HG03280 (cell line): ENCODE data around the gene TSPAN14.
A peak's percentile ranks its signal among the peaks of the same experiment; 100 is the strongest.
"Not testable (repeated sequence)": the region's sequence is repeated elsewhere in the genome, so short reads cannot be mapped to it uniquely, and the experiment has no call there.

Experiments
- ATAC-seq: cut with Tn5 transposase; IDR thresholded peaks from one replicate; pipeline ENCODE4 v1.9.1; 2021; ENCODE audit warnings: mild to moderate bottlenecking, moderate library complexity; ENCODE audit not compliant: unreplicated experiment

The TSPAN14 gene

DNA sequence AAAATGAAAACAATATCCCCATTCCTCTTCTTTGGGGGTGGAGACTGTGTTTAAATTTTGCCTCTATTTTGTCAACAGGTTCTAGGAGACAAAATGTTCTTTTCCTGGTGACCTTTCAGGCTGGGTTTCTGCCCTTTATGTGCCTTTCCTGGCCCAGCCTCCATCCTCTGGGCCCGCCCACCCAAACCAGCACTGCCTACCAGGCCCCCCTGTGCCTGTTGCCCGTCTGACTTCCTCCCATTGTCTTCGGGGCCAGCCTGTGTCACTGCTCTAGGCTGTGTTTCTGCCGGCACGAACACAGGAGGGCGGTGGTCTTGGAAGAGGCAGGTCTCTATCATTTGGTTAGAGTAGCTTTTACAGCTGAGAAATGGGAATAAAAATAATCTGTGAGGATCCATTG is 13.9 kb downstream of the TSPAN14 start:
- no peak for ATAC-seq

DNA sequence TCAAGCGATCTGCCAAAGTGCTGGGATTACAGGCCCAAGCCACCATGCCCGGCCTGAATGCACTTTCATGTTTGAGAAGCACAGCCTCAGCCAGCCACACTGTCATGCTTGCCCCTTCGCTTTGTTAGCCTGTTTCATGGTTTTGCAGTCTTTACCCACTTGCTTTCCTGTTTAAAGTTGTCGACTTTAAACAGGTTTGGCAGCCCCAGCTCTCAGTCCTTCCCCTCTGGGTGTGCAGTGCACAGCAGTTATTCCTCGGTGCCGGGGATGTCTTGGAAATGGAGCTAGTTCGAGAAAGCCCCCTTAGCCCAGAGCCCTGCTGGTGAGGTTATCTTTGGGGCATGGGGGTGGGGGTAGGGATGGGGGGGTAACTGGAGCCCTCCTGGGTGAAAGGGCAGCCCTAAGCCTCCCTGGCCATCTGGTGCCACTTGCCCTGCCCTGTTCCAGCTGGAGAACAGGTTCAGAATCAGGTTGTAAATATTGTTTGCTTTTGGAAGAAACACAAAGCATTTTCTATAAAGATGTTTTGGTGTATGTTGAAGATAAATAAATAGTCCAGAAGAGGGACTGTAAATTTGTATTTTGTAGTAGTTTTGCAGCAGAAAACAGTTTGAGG is 14.8 kb downstream of the TSPAN14 start:
- no peak for ATAC-seq

DNA sequence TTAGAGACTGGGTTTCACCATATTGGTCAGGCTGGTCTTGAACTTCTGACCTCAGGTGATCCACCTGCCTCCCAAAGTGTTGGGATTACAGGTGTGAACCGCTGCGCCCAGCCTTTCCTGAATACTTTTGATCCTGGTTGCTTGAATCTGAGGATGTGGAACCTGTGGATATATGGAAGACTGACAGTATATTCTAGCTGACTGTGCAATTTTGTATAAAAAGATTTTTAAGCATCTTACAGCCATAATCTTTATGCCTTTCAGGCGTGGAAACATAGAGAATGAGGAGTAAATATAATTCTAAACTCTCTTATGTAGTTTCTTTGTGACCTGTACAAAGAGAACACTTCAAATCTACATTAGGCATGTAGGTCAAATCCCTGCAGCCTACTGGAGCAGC is 16.2 kb downstream of the TSPAN14 start:
- no peak for ATAC-seq

DNA sequence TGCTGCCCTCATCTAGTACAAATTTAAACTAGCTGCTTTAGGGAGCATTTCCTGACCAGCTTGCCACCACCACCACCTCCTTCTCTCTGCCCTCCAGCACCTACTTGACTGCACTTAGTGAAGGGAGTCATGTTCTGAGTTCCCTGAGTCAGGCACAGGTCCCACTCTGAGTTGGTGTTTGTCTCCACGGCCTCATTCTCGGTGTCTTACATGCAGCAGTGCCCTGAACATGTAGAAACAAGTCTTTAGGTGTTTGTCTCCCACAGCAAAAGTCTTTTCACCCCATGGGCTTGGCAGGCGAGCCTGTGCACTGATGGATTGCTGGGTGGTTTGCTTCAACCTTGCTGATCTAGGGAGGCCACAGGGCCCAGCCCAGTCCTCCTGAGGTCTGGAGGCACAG is 16.9 kb downstream of the TSPAN14 start:
- ATAC-seq: no peak

DNA sequence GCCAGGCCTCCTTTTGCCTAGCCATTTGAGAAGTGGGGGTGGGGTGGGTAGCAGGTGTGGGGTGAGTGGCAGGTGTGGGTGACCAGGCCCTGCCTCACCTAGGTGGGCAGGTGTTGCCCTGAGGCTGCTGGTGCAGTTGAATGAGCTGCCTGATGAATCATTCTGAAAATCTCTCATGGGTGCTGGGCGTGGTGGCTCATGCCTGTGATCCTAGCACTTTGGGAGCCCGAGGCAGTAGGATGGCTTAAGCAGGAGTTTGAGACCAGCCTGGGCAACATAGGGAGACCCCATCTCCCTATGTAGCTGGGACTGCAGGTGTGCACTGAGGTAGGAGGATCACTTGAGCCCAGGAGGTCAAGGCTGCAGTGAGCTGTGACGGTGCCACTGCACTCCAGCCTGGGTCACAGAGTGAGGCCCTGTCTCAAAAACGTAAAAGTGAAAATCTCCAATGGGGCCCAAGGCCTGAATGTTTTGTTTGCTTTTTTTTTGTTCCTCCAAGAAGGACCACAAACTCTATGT is 17.7 kb downstream of the TSPAN14 start:
- peak; percentile 66 for ATAC-seq

DNA sequence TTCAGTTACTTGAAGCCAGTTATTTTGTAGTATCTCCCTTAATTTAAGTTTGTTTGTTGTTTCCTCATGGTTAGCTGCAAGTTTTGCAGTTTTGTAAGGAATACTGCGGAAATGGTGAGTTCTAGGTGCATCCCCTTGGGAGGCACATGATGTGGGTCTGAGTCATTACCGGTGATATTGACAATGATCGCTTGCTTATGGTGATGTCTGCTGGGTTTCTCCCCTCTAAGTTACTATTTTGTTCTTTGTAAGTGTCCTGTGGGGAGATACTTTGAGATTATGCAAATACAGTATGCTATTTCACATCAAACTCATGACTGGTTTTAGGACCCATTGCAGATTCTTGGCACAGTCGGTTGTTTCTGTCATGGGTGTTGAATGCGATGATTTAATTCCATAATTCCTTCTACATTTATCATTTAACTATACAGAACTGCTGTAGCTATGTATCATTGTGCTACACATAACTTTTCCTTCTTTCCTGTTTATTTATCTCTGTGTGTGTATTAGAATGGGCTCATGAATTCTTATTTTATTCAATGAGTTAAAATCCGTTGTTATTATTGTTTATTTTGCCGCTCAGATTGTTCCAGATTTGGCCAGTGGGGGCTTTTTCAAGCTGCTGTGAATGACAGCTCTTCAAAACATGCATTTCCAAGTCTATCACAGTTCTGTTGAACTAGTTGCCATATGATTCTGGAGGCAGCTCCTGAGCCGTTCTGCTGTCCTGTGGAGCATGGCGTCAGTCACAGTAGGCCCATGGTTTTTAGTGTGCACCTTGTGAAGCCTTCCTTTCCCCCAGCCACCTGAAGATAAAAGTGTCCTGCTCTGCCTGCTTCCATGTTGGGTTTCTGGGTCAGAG is 18.4 kb downstream of the TSPAN14 start:
- ATAC-seq: peak; percentile 89

DNA sequence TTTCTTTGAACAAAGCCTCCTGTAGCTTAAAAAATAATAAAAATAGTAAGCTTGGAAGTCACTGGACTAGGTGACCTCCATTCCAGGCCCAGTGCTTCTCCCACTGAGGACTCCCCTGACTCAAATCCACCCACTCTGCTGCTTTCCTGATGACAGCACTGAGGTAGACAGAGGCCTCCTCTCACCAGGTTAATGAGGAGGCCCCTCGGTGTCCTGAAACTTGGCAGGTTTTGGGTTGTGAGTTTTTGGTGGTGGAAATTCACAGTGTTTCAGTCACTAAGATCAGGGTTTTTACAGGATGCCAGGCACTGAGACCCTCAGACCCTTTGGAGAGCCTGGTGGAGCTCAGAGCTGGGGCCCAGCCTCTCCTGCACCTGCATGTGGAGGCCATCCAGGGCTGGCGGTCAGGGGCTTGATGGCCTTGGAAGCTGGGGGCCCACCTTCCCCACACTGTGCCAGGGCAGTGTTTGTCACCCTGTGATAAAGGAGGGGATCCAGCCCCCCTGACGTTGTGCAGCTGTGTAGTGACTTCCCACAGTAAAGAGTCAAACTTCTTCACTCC is 19.1 kb downstream of the TSPAN14 start:
- ATAC-seq: no peak

DNA sequence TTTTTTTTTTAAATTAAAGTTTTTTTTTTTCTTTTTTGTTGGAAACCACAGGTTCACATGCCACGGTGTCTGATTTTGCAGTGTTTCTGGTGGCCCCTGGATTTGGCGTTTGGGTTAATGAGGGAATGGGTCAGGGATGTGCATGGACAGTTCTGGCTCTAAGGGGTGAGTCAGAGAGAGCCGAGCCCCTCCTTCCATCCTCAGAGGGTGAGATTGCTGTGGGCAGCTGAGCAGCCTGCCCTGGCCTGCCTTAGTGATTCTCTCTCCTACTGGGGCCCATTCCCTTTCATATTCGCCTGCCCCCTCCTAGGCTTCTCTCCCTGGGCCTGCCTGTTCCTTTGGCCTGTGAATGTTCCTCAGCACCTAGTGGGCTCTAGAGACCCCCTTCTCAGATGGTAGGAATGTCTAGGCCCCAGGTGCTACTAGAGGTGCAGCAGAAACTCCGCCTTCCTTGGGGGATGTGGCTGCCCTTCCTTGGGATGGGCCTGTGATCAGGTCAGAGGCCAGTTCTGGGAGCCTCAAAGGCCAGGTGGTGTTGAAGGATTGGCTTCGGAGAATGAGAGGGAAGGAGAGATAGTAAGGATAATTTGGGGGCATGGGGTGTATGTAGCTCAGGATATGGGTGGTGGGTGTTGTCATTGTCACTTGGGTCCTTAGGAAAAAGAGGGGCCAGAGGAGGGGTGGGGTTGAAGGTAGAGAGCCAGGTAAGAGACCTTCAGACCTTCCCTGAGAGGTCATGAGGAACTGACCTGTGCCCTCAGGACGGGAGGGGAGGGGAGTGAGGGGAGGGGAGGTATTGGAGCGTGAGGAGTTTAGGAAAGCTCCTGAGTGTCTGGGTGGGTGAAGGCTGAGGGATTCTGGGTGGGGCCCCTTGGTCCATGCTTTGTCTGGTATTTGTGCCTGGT is 19.8 kb downstream of the TSPAN14 start:
- no peak for ATAC-seq

DNA sequence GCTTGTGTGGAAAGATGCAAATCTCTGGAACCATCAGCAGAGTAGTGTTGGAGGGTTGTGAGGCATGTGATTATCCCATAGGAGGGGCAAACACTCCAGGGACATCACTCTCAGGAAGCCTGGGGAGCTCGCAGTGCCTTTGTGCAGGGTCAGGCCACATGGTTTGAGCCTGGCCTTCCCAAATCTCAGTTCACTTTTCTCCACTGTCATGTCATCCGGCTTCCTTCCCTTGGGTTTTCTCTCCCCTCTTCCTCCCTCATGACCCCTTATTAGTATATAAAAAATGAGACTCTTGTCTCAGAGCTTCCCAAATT is 20.4 kb downstream of the TSPAN14 start:
- ATAC-seq: no peak

DNA sequence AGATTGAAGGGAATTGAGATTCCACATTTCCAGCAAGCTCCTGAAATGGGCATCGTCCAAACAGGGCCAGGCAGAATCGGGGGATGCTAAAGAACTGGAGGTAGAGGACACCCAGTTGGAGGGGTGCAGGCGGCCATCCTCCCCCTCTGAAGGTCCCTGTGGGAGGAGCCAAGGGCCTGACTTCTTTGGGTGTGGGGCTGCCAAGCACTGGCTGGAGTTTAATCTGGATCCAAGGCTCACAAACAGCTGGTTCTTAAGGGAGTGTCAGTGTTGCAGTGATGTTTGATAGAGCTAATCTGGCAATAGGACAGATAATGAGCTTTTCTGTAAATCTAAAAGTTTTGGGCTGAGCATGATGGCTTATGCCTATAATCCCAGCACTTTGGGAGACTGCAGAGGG is 20.8 kb downstream of the TSPAN14 start:
- no peak for ATAC-seq

DNA sequence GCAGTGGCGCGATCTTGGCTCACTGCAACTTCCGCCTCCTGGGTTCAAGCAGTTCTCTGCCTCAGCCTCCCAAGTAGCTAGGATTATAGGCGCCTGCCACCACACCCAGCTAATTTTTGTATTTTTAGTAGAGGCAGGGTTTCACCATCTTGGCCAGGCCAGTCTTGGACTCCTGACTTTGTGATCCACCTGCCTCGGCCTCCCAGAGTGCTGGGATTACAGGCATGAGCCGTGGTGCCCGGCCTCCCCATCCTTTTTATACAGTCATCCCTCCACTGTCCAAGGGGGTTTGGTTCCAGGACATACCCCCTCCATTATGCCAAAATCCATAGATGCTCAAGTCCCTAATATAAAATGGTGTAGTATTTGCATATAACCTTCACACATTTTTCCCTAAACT is 21.5 kb downstream of the TSPAN14 start:
- ATAC-seq: not testable (repeated sequence)

DNA sequence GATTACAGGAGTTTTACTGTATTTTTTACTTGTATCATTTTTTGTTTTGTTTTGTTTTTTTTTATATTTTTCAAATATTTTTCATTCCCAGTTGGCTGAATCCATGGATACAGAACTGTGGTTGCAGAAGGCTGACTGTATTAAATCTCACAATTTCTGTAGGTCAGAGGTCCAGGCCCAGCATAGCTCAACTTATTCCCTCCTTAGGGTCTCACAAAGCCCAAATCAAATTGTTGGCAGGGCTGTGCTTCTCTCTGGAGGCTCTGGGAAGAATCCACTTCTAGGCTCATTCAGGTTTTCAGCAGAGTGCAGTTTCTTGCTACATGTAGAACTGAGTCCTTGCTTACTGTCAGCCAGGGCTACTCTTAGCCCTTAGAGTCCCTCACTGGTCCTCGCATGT is 22.6 kb downstream of the TSPAN14 start:
- no peak for ATAC-seq

DNA sequence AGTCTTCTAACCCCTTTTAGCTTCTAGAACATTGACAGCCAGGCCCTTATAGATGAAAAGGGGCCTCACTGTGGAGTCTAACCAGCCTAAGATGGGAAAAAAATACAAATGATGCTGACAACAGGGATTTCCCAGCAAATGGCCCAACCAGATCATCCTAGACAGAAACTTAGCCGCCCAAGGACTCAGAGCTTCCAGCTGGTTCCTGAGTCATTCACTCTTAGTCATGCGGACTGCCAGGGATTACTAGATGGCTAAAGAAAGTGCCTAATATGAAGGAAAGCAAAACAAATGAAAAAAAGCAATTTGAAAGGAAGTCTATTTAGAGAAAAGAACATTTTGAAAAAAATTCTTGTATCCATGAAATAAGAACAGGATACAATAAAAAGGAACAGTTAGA is 23.7 kb downstream of the TSPAN14 start:
- ATAC-seq: no peak

DNA sequence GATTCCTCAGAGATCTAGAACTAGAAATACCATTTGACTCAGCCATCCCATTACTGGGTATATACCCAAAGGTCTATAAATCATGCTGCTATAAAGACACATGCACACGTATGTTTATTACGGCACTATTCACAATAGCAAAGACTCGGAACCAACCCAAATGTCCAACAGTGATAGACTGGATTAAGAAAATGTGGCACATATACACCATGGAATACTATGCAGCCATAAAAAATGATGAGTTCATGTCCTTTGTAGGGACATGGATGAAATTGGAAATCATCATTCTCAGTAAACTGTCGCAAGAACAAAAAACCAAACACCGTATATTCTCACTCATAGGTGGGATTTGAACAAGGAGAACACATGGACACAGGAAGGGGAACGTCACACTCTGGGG is 26.3 kb downstream of the TSPAN14 start:
- ATAC-seq: not testable (repeated sequence)

DNA sequence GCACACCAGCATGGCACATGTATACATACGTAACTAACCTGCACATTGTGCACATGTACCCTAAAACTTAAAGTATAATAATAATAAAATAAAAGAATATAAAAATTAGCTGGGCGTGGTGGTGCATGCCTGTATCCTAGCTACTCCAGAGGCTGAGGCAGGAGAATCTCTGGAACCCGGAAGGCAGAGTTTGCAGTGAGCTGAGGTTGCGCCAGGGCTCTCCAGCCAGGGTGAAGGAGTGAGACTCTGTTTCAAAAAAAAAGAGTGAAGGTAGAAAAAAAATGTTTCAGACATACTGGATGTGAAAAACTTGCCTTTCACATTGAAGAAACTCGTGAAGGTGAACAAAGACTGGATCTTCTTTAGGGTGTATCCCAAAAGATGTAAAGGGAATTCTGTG is 26.7 kb downstream of the TSPAN14 start:
- ATAC-seq: no peak

DNA sequence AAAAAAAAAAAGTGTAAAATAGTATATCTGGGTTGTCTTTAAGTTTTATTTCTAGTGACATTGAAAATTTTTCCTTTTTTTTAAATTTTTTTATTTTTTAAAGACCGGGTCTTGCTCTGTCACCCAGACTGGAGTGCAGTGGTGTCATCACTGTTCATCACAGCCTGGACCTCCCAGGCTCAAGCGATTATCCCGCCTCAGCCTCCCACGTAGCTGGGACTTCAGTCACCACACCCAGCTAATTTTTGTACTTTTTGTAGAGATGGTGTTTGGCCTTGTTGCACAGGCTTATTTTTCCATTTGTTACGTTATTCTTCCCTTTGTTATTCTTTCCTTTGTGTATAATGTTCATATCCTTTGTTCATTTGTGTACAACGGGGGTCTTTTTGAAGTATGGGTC is 30.1 kb downstream of the TSPAN14 start:
- no peak for ATAC-seq

DNA sequence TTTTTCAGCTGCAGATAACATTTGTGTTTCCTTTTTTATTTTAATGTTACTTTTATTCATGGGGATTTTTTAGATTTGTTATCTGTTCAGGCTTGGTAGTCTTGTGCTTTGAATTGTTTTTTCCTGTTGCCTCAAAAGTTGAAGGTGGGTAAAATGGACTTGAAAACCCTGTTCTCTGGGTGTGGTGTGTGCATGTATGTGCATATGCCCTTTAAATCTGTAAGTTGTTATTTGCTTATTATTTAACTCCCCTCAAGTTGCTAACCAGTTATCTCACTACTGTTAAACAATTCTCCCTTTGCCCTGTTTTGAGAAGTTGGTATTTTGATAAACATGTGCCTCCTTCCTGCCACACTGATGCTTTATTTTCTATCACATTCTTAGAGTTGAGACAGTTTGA is 30.6 kb downstream of the TSPAN14 start:
- no peak for ATAC-seq

DNA sequence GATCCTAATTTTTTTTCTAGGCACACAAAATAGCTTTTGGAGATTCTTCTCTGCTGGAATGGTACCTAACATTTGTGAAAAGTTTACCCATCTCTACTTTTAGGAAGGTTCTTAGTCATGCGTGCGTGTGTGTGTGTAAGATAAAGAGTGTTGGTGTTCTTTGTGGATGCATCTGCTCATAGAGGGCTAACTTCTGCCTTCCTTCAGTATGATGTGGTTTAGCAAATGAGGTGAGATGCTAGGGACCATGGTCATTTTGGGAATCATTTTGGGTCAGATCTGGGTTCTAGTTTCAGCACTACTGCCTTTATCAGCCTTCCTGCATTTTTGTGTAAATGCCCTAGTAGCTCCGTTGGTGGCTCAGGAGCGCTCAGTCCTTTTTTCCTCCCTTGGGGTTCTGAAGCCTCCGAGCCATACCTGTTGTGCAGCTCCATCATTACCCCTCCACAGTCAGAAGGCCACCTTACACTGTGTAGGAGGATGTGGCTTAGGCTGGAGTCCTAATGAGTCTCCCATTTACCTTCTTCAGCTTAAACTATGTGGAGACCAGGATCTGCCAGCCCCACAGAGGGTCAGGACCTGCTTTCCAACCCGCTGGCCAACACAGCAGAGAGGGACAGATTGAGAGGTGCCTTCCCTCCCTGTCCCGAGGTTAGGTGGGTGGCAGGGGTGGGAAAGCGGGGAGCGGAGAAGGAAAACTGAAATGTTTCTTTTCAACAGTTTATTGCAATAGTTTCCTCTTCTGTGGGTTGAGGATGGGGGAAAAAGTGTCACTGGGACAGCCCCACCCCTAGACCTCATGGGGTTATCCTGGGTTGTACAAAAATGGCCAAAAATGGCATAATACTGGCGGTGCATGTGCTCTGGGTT is 31.2 kb downstream of the TSPAN14 start:
- no peak for ATAC-seq

DNA sequence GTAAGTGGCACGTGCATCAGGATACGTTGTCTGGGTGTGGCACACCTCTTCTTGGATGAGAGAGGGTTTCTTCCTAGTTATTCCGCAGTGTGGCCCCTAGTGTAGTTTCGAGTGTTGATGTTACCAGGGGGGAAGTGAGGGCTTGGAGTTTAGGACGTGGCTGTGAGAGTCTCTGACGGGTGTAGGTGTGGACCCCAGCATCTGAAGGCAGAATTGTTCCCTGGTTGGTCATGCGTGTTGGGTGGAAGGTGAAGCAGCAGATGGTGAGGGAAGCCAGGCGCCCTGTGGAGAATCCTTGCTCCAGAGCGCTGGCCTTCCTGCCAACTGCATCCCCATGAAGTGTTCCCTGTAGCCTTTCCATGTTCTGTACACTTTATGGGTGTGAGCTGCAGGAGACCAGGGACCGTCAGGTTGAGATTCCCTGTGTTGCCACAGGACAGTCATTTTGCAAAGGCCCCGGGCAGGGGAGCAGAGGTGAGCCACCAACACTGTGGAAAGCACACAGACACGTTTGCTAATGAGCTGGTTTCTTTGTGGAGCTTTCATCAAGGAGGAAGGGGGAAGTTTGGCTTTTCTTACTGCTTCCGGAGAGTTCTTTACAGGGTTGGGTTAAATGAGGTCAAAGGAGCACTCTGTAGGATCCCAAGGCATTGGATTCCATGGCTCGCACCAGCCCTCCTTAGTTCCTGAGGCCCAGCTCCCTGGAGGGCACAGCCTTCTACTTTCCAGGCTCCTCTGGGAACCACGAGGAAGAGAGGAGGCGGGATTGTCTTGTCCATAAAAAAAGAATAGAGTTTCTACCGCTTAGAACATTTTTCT is 32.0 kb downstream of the TSPAN14 start:
- ATAC-seq: no peak
